Measurements from ENCODE around the gene PAX7. TPM values are rescaled to one million over a fixed set of nuclear protein-coding genes. Genes with fewer than 3 reads are reported as not detected.

Gene PAX7
- total RNA-seq, 1 experiment from 2014 or later, result 0.24 TPM

DNA sequence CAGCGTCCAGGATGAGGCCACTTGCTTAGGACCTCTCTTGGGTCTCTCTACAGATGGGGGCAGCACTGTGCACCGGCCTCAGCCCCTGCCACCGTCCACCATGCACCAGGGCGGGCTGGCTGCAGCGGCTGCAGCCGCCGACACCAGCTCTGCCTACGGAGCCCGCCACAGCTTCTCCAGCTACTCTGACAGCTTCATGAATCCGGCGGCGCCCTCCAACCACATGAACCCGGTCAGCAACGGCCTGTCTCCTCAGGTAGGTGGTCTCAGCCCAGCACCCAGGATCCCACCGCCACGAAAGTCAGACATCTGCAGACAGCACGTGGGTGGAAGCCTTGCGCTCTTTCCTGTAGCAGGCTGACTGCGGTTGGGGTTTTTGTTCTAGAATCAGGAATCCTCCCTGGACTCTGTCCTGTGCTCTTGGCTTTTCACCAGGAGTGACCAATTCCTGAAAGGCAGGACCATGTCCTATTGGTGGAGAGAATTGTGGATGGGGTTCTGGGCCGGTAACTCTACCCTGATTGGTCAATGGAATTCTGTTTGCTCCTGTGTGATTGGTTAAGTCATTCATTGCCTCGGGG lies 72.5 kb downstream of the PAX7 start:
- TF ChIP-seq PRRX2 (CRISPR knock-in tag; IDR thresholded peaks at IDR 0.05), result no peak
- no peak for TF ChIP-seq ATF1 (CRISPR knock-in tag; IDR thresholded peaks at IDR 0.05)
- TF ChIP-seq, protein P1, sequence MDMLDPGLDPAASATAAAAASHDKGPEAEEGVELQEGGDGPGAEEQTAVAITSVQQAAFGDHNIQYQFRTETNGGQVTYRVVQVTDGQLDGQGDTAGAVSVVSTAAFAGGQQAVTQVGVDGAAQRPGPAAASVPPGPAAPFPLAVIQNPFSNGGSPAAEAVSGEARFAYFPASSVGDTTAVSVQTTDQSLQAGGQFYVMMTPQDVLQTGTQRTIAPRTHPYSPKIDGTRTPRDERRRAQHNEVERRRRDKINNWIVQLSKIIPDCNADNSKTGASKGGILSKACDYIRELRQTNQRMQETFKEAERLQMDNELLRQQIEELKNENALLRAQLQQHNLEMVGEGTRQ (CRISPR knock-in tag; IDR thresholded peaks at IDR 0.05), result no peak
- peak; percentile 47; the same call in 1 of the 2 replicates for TF ChIP-seq RELA (CRISPR knock-in tag; IDR thresholded peaks at IDR 0.05; ENCODE audit: borderline replicate concordance)
- no peak for TF ChIP-seq CBFB (CRISPR knock-in tag; IDR thresholded peaks at IDR 0.05; ENCODE audit: low read depth)
- no peak for TF ChIP-seq ESRRA (CRISPR knock-in tag; IDR thresholded peaks at IDR 0.05; ENCODE audit: borderline replicate concordance)
- TF ChIP-seq SMAD4 (CRISPR knock-in tag; IDR thresholded peaks at IDR 0.05), result no peak
- peak; percentile 58 for TF ChIP-seq NFYB (CRISPR knock-in tag; conservative IDR thresholded peaks at IDR 0.05; ENCODE audit: low read depth)
- no peak for TF ChIP-seq IRF2 (CRISPR knock-in tag; IDR thresholded peaks at IDR 0.05; ENCODE audit: borderline replicate concordance, low read depth)

GRCh38 chr1:18705811-18706210 lies 75.2 kb downstream of the PAX7 start:
- no peaks in the 10 kb centered on the region for H3K4me1 Mint-ChIP-seq
- no peak overlapping the region for H3K27ac Mint-ChIP-seq
- H3K9me3 Mint-ChIP-seq, result no peaks in the 10 kb centered on the region
- TF ChIP-seq TEAD4 (CRISPR knock-in tag; IDR thresholded peaks at IDR 0.05), result no peak
- no peak for TF ChIP-seq AR (CRISPR knock-in tag; IDR thresholded peaks at IDR 0.05)
- TF ChIP-seq E2F5 (CRISPR knock-in tag; IDR thresholded peaks at IDR 0.05), result no peak
- no peak for TF ChIP-seq JUN (CRISPR knock-in tag; IDR thresholded peaks at IDR 0.05)
- TF ChIP-seq, protein P1 (CRISPR knock-in tag; IDR thresholded peaks at IDR 0.05), result no peak
- TF ChIP-seq TCF7 (CRISPR knock-in tag; IDR thresholded peaks at IDR 0.05; ENCODE audit: low read depth), result no peak
- TF ChIP-seq, protein P2, sequence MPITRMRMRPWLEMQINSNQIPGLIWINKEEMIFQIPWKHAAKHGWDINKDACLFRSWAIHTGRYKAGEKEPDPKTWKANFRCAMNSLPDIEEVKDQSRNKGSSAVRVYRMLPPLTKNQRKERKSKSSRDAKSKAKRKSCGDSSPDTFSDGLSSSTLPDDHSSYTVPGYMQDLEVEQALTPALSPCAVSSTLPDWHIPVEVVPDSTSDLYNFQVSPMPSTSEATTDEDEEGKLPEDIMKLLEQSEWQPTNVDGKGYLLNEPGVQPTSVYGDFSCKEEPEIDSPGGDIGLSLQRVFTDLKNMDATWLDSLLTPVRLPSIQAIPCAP (CRISPR knock-in tag; IDR thresholded peaks at IDR 0.05), result no peak
- POLR2A ChIA-PET, result interaction anchor here (0.7 kb wide), 1 partner anchor 91 kb away, joined by 4 read pairs; no protein-coding TSS in a partner anchor
- no peaks in the 10 kb centered on the region for H3K36me3 Mint-ChIP-seq
- ATAC-seq (no peak), DNase-seq (ENCODE audit: low spot score) (no peak)
- H3K4me3 Mint-ChIP-seq, result no peak overlapping the region
- CTCF ChIA-PET, result interaction anchor here (0.5 to 1.6 kb wide), 2 partner anchors 12 to 287 kb away, joined by 3 to 4 read pairs; no protein-coding TSS in a partner anchor
- peaks cover 17% of the 10 kb centered on the region for H3K27me3 Mint-ChIP-seq (ENCODE audit: low read depth)

More for the DNA sequence above, 72.5 kb downstream of the PAX7 start:
- H3K4me3 Mint-ChIP-seq, result no peak overlapping the region
- H3K9me3 Mint-ChIP-seq, result no peaks in the 10 kb centered on the region
- peak; percentile 92 for ATAC-seq
- DNase-seq (ENCODE audit: low spot score), result peak; percentile 55
- H3K4me1 Mint-ChIP-seq, result no peaks in the 10 kb centered on the region
- H3K27me3 Mint-ChIP-seq (ENCODE audit: low read depth), result peaks cover 15% of the 10 kb centered on the region
- H3K36me3 Mint-ChIP-seq, result no peaks in the 10 kb centered on the region
- ChIA-PET POLR2A (interaction anchor here (0.6 kb wide), 1 partner anchor 767 kb away, joined by 3 read pairs; no protein-coding TSS in a partner anchor), CTCF (interaction anchor here (0.6 to 2.7 kb wide), 12 partner anchors 9 to 144 kb away, joined by 3 to 11 read pairs (median 3); no protein-coding TSS in a partner anchor)
- no peak overlapping the region for H3K27ac Mint-ChIP-seq
